Islet of Langerhans (tissue), 1 donor: ENCODE data around the gene ZCCHC3.

ENCODE experiments used
- FAIRE-seq: peaks from one replicate; lab custom pipeline; 2011; peaks lifted over from hg19 to GRCh38; lab: Jason Lieb, UNC

ZCCHC3 gene

DNA sequence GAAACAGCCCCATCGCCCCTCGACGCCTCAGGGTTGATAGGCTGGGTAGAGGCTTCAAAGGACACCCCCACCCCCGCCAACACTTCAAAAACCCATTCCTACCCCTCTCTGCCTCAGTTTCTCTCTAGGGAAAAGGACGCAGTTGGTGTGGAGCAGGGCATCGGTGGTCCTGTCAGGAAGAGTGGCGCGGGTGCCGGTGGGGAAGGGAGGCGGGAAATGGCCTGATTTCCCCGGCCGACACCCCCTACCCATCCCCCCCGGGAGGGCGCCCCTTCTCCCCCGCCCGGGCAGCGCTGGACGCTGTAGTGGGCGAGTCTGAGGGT, 49.9 kb downstream of the ZCCHC3 start:
- no peak for FAIRE-seq

GRCh38 chr20:347640-348484, 50.5 kb downstream of the ZCCHC3 start:
- no peak for FAIRE-seq

DNA sequence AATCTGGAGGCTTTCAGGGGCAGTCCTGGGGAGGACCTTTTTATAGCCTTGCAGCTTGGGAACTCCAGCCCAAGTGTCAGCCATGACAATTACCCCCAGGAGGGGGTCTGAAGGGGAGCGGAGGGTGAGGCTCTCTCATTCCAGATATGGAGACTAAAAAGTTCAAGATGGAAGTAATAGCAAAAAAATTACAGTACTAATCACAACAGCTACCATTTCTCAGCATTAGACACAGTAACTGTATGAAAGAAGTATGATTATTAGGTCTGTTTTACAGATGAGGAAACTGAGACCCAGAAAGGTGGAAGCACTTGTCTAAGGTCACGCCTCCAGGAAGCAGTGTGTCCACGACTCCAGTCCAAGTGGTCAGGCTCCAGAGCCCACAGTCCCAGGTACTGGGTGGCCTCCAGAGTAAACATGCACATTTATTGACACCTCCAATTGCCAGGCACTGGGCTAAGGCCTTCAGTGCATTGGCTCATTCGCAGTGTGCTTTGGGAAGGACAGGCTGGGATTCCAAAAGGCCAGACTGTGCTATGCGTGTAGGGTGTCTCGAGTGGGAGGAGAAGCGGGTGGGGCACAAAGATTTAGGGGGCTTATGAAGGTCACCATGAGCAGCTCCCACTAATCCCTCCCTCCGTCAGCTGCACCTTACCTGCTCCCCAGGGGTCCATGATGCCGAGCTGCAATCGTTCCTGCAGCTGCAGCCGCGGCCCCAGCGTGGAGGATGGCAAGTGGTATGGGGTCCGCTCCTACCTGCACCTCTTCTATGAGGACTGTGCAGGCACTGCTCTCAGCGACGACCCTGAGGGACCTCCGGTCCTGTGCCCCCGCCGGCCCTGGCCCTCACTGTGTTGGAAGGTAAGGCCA, 51.8 kb downstream of the ZCCHC3 start:
- FAIRE-seq, result no peak
